ENCODE data around the gene PRKAG2.

DNA sequence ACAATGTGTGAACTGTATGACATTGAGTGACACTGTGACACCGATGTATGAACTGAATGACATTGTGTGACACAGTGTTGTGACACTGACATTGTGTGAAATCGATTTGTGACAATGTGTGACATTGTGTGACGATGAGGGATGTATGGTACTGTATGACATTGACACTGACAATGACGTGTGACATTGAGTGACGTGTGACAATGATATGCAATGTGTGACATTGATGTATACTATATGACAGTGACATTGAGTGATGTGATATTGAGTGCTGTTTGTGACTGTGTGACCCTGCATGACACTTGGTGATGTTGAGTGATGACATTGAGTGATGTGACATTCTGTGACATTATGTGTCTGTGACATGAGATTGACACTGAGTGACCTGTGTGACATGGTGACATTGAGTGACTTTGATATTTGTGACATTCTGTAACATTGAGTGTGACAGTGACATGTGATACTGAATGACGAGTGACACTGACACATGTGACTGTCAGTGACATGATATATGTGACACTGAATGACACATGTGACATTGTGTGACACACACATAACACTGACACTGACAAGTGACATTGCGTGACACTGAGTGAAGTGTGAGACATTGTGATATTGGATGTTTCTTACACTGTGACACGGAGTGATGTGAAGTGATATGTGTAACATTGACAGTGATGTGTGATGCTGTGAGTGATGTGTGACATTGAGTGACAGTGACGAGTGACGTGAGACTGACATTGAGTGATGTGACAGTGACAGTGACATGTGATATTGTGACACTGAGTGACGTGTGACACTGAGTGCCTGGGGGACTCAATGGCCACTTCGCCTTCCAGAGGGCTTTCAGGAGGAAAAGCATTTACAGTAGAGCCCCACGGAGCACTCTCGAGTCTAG is 167.5 kb downstream of the PRKAG2 start:
- TF ChIP-seq, protein P1, sequence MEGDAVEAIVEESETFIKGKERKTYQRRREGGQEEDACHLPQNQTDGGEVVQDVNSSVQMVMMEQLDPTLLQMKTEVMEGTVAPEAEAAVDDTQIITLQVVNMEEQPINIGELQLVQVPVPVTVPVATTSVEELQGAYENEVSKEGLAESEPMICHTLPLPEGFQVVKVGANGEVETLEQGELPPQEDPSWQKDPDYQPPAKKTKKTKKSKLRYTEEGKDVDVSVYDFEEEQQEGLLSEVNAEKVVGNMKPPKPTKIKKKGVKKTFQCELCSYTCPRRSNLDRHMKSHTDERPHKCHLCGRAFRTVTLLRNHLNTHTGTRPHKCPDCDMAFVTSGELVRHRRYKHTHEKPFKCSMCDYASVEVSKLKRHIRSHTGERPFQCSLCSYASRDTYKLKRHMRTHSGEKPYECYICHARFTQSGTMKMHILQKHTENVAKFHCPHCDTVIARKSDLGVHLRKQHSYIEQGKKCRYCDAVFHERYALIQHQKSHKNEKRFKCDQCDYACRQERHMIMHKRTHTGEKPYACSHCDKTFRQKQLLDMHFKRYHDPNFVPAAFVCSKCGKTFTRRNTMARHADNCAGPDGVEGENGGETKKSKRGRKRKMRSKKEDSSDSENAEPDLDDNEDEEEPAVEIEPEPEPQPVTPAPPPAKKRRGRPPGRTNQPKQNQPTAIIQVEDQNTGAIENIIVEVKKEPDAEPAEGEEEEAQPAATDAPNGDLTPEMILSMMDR (IDR thresholded peaks at IDR 0.05), result no peak
- TF ChIP-seq POLR2A (IDR thresholded peaks at IDR 0.05), result no peak

Measured in Peyer's patch (tissue), 4 donors.